ENCODE data around the gene HDAC9.

DNA sequence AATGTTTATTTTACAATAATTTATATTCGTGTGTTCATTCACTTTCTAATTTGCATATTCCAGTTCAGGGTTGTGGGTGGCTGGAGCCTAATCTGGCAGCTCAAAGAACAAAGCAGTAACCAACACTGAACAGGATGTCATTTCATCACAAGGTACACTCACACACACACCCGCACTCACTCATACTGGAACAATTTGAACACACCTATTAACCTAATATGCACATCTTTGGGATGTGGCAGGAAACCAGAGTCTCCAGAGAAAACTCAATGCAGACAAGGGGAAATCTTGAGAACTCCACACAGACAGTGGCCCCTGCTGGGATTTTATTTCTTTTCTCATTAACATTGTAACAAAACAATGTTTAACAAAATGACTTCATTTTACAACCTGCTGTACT lies 524.5 kb downstream of the HDAC9 start:
- TF ChIP-seq, protein P1, sequence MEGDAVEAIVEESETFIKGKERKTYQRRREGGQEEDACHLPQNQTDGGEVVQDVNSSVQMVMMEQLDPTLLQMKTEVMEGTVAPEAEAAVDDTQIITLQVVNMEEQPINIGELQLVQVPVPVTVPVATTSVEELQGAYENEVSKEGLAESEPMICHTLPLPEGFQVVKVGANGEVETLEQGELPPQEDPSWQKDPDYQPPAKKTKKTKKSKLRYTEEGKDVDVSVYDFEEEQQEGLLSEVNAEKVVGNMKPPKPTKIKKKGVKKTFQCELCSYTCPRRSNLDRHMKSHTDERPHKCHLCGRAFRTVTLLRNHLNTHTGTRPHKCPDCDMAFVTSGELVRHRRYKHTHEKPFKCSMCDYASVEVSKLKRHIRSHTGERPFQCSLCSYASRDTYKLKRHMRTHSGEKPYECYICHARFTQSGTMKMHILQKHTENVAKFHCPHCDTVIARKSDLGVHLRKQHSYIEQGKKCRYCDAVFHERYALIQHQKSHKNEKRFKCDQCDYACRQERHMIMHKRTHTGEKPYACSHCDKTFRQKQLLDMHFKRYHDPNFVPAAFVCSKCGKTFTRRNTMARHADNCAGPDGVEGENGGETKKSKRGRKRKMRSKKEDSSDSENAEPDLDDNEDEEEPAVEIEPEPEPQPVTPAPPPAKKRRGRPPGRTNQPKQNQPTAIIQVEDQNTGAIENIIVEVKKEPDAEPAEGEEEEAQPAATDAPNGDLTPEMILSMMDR (IDR thresholded peaks at IDR 0.05) = no peak
- no peak for TF ChIP-seq POLR2A (IDR thresholded peaks at IDR 0.05)

All from prostate gland (tissue), 2 donors.